HT-29 (cell line): ENCODE results near the gene KRTAP5-8. TPM values are rescaled to one million over a fixed set of nuclear protein-coding genes. Genes with fewer than 3 reads are reported as not detected.
"Not testable (repeated sequence)": the region's sequence is repeated elsewhere in the genome, so short reads cannot be mapped to it uniquely, and the experiment has no call there.

Experiments used
- DNase-seq: peaks from one replicate; pipeline ENCODE4 v3.0.0-alpha.2; 2015; ENCODE audit warnings: low spot score
- total RNA-seq: library from RNA; depleted of rRNA; stranded (reverse); fragments of >200 nt; shearing (Covaris generic); gene quantifications from 2 replicates; pipeline ENCODE4 v1.2.3, GENCODE V29; 2014

KRTAP5-8 gene
- total RNA-seq, 1 experiment from 2014 or later: not detected

- DNase-seq: no peak
Observed at GRCh38 chr11:71507102-71507501, 30.7 kb upstream of the KRTAP5-8 start.

DNA sequence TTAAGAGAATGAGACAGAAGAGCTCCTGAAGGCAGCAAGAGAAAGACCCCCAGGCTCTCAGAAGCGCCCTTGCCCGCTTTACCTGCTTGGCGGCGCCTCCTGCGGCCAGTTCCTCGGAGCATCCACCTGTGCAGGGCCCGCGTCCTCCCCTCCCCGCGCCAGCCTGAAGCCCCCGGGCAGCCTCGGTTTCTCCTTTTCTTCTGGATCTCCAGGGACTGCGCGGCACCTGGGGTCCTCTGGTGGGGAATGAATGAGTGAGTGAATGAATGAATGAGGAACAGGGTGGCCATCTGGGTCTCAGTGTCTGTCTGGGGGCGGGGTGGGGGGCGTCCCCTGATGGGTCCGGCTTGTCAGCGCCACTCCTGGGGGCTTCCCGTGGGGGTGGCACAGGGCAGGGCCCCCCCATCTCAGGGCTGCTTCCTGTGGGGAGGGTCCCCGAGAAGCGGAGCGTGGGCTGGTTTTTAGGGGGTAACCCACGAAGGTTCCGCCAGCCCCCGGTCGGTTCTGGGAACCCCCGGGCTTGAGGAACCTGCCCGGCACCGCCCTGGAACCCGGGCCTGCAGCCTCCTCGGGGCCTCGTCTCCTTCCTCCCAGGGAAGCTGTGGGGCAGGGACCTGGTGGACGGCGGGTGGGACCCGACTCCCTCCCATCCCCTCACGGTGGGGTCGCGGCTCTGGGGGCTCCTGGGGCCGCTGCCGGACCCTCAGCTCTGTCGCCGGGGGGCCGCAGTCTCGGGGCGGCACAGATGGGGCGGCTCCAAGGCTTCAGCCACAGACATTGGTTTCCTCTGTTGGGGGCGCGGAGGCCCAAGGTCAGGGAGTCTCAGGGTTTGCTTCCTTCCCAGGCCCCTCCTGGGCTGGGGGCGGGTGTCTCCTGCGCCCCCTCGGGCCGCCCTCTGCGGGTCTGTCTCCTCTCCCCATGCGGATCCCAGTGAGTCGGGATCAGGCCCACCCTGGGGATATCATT is 19.0 kb upstream of the KRTAP5-8 start:
- DNase-seq: no peak

- no peak for DNase-seq
Observed at GRCh38 chr11:71519546-71519945, 18.3 kb upstream of the KRTAP5-8 start.

DNA sequence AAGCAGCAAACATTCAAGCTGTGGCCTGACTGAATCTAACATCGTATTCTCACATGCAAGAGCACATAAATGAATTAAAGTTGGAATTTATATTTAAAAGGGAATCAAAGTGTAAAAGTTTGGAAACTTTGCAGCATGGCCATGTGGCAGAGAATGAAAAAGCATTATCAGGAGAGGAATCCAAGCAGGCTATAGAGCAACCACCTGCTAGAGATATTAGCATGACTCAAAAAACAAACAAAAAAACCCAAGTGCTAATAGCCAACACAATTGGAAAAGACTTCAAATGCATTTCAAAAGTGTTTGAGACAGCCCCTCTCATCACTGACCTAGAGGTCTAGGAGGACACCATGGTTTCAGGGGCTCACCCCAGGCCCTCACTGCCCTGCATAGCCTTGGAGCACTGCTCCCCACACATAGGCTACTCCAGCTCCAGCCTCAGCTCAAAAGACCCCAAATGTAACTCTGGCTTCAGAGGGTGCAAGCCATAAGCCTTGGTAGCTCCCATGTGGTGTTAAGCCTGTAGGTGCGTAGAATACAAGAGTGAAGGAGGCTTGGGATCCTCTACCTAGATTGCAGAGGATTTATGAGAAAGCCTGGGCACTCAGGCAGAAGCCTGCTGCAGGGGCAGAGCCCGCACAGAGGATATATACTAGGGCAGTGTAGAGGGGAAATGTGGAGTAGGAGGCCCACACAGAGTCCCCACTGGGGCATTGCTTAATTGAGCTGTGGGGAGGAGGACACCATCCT is 12.5 kb upstream of the KRTAP5-8 start:
- no peak for DNase-seq

DNA sequence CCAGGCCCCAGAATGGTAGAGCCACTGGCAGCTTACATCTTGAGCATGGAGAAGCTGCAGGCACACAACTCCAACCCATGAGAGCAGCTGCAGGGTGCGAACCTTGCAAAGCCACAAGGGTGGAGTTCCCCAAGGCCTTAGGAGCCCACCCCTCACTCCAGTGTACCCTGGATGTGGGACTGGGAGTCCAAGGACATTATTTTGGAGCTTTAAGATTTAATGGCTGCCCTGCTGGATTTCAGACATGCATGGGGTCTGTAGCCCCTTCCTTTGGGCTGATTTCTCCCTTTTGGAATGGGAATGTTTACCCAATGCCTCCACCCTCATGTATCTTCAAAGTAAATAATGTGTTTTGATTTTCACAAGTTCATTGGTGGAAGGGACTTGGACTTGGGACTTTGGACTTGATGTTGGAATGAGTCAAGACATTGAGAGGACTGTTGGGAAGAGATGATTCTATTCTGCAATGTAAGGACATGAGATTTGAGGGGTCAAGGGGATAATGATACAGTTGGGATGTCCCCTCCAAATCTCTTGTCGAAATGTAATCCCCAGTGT is 11.8 kb upstream of the KRTAP5-8 start:
- no peak for DNase-seq

GRCh38 chr11:71526796-71527575 is 10.8 kb upstream of the KRTAP5-8 start, which contains the start of gene KRTAP5-7:
KRTAP5-7 (plus strand) TSS chr11:71527267; CDS start chr11:71527301, 34 bp downstream.
- DNase-seq: not testable (repeated sequence)

DNA sequence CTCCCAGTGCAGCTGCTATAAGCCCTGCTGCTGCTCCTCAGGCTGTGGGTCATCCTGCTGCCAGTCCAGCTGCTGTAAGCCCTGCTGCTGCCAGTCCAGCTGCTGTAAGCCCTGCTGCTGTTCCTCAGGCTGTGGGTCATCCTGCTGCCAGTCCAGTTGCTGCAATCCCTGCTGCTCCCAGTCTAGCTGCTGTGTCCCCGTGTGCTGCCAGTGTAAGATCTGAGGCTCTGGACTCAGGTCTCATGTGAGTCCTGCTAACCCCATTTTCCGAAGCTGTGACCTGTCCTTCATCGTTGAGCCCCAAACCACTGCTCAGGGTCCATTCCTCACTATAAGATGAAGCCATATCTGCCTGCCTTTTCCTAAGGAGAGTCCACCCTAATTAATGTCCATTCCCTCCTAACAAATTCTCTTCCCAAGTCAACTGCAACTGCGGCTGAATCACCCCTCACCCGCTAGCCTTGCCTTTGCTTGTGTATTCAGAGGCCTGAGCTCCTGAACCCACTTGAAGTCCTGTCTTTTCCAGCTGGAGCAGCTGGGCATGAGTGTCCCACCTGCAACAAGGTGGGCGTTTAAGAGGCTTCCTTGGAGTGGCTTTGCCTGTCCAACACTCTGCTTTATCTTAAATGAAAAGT is 10.1 kb upstream of the KRTAP5-8 start:
- DNase-seq: no peak

DNA sequence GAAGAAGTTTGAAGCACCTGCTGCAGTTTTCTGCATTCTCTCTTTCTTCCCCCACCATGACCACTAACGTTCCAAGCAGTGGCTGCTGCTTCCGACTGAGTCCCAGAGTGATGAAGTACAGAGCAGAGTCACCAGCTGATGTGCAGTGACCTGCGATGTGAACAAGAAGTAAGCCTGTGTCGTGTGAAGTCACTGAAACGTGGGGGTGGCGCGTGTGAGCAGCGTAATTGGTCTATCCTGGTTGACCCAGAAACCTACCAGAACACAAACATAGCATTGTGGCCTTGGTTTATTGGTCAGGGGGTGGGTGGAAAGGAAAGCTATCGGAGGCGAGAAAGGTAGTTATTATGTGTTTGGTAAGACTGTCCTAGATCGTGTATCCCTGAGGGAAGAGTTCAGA is 7.2 kb upstream of the KRTAP5-8 start:
- no peak for DNase-seq

- DNase-seq: no peak
Observed at GRCh38 chr11:71532036-71532610, 5.7 kb upstream of the KRTAP5-8 start.

DNA sequence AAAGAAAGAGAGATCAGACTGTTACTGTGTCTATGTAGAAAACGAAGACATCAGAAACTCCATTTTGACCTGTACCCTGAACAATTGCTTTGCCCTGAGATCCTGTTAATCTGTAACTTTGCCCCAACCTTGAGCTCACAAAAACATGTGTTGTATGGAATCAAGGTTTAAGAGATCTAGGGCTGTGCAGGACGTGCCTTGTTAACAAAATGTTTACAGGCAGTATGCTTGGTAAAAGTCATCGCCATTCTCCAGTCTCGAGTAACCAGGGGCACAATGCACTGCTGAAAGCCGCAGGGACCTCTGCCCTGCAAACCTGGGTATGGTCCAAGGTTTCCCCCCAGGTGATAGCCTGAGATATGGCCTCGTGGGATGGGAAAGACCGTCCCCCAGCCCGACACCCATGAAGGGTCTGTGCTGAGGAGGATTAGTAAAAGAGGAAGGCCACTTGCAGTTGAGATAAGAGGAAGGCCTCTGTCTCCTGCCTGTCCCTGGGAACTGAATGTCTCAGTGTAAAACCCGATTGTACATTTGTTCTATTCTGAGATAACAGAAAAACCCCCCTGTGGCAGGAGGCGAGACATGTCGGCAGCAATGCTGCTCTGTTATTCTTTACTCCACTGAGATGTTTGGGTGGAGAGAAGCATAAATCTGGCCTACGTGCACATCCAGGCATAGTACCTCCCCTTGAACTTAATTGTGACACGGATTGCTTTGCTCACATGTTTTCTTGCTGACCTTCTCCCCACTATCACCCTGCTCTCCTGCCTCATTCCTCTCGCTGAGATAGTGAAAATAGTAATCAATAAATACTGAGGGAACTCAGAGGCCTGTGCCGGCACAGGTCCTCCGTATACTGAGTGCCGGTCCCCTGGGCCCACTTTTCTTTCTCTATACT is 2.9 kb upstream of the KRTAP5-8 start:
- not testable (repeated sequence) for DNase-seq

DNA sequence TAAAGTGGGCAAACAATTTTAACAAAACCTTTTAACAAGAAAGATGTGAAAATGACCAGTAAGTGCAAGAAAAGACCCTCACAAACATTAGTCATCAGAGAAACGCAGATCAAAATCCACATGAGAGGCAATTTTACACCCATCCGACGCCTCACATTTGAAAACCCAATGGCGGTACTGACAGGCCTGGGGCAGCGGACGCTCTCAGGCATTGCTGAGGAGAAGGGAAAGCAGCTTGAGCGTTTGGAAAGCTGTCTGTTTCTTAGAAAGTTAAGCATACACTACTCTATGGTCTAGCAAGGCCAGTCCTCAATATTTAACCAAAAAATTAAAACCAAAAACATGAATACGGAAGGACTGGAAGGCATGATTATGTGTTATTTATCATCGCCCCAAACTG is 2.0 kb upstream of the KRTAP5-8 start:
- no peak for DNase-seq

DNA sequence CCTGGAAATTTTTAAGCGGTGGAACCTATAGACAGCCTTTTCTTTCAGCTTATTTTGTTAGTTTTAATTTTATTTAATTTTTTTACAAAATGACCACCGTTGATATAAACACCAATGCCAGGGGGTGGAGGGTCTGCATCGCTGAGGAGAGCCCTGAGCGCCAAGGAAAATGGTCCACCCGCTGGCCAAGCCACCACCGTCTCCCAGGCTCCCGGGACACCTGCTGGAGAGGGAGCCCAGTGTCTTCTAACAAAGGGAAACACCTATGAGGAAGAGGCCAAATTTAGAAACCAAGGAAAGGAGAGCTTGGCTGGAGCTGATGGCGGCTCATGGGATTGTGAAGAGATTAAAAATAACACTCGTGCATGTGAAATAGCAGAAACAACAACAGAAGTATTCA is 288 bp upstream of the KRTAP5-8 start:
- no peak for DNase-seq

GRCh38 chr11:71538666-71538990 is 803 bp downstream of the KRTAP5-8 start:
- DNase-seq: no peak

DNA sequence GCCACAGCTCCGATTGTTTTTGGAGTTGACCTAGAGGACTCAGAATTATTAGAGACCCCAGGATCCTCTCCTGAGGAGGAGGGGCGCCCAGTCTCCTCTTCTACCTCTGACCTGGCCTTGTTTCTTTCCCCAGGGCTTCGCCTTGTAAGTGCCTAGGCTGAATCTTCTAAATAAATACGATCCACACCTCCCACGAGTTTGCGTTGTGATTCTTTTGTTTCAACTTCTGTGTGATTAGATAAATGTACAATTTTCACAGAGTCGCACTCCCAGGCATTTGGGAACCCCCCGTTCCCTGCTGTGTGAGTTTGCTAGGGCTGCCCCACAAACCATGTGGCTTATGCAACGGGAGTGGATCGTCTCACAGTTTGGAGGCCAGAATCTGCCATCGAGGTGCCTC is 1.2 kb downstream of the KRTAP5-8 start:
- DNase-seq: no peak

DNA sequence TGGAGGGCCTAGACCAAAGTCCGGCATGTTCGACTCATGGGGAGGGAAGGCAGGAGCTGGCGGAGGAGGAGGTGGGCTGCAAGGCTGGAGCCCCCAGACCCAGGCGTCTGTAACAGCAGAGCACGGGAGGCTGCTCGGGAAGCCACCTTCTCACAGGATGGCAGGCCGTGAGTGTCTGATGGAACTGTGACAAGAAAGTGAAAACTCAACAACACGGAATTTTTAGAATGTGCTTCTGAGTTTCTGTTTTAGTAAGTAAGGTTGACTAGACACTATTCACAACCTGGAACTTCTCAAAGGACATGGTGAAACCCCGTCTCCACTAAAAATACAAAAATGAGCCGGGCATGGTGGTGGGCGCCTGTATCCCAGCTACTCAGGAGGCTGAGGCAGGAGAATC is 2.1 kb downstream of the KRTAP5-8 start:
- DNase-seq: not testable (repeated sequence)

- not testable (repeated sequence) for DNase-seq
Observed at GRCh38 chr11:71540521-71541304, 2.9 kb downstream of the KRTAP5-8 start.

GRCh38 chr11:71542382-71542781 is 4.6 kb downstream of the KRTAP5-8 start:
- no peak for DNase-seq

GRCh38 chr11:71542879-71543777 is 5.3 kb downstream of the KRTAP5-8 start:
- no peak for DNase-seq
